H9 (cell line): ENCODE measurements around the gene TEAD2. TPM values are rescaled to one million over a fixed set of nuclear protein-coding genes. Genes with fewer than 3 reads are reported as not detected.
A peak's percentile ranks its signal among the peaks of the same experiment; 100 is the strongest.

Experiments
- DNase-seq: peaks from one replicate; pipeline ENCODE4 v3.0.0-alpha.2; 2017
- H2AFZ ChIP-seq: one replicate; pipeline ENCODE4 v1.6.1; 2013; ENCODE audit warnings: mild to moderate bottlenecking, low read length, control low read depth, moderate library complexity
- H2AK5ac ChIP-seq: 2 replicates; pipeline ENCODE4 v1.6.1; 2013; ENCODE audit warnings: low read length, control low read depth, mixed read lengths; ENCODE audit not compliant: insufficient read length
- H2BK120ac ChIP-seq: one replicate; pipeline ENCODE4 v1.6.1; 2013; ENCODE audit warnings: low read depth, mild to moderate bottlenecking, low read length, control low read depth, inconsistent platforms; ENCODE audit not compliant: poor library complexity, severe bottlenecking
- H2BK12ac ChIP-seq: 2 replicates; pipeline ENCODE4 v1.6.1; 2013; ENCODE audit warnings: low read length, control low read depth, mixed read lengths, low read depth; ENCODE audit not compliant: insufficient read length
- H2BK15ac ChIP-seq: 2 replicates; pipeline ENCODE4 v1.6.1; 2013; ENCODE audit warnings: low read depth, low read length, control low read depth
- H2BK20ac ChIP-seq: one replicate; pipeline ENCODE4 v1.6.1; 2013; ENCODE audit warnings: low read depth, mild to moderate bottlenecking, low read length, control low read depth, inconsistent platforms; ENCODE audit not compliant: poor library complexity, severe bottlenecking
- H2BK5ac ChIP-seq: 2 replicates; pipeline ENCODE4 v1.6.1; 2013; ENCODE audit warnings: low read length, control low read depth, mixed read lengths; ENCODE audit not compliant: insufficient read length
- H3K14ac ChIP-seq: 2 replicates; pipeline ENCODE4 v1.6.1; 2013; ENCODE audit warnings: low read length, control low read depth; ENCODE audit not compliant: insufficient read depth
- H3K18ac ChIP-seq: 2 replicates; pipeline ENCODE4 v1.6.1; 2013; ENCODE audit warnings: low read depth, mild to moderate bottlenecking, mixed read lengths, low read length, control low read depth; ENCODE audit not compliant: insufficient read length
- H3K23ac ChIP-seq: 2 replicates; pipeline ENCODE4 v1.6.1; 2013; ENCODE audit warnings: low read length, control low read depth, mixed read lengths, low read depth; ENCODE audit not compliant: insufficient read length
- H3K23me2 ChIP-seq: 2 replicates; pipeline ENCODE4 v1.6.1; 2013; ENCODE audit warnings: low read depth, mild to moderate bottlenecking, mixed read lengths, low read length, control low read depth; ENCODE audit not compliant: insufficient read length, poor library complexity, severe bottlenecking
- H3K27ac ChIP-seq: 2 replicates; pipeline ENCODE4 v1.5.1; 2013; ENCODE audit warnings: low read length, control low read depth, mixed read lengths, low read depth; ENCODE audit not compliant: insufficient read length
- H3K27me3 ChIP-seq: 2 replicates; pipeline ENCODE4 v1.6.1; 2013; ENCODE audit warnings: low read length, control low read depth, inconsistent platforms; ENCODE audit not compliant: insufficient read depth
- H3K4ac ChIP-seq: 2 replicates; pipeline ENCODE4 v1.6.1; 2013; ENCODE audit warnings: low read depth, mild to moderate bottlenecking, control low read depth, inconsistent platforms, low read length, moderate library complexity
- H3K4me1 ChIP-seq: 2 replicates; pipeline ENCODE4 v1.6.1; 2013; ENCODE audit warnings: low read length, control low read depth, inconsistent platforms; ENCODE audit not compliant: insufficient read depth
- H3K4me2 ChIP-seq: 2 replicates; pipeline ENCODE4 v1.6.1; 2013; ENCODE audit warnings: low read length, control low read depth, mixed read lengths; ENCODE audit not compliant: insufficient read length, insufficient read depth
- H3K56ac ChIP-seq: 2 replicates; pipeline ENCODE4 v1.6.1; 2013; ENCODE audit warnings: low read depth, mild to moderate bottlenecking, mixed read lengths, low read length, control low read depth; ENCODE audit not compliant: insufficient read length
- H3K79me1 ChIP-seq: 2 replicates; pipeline ENCODE4 v1.6.1; 2013; ENCODE audit warnings: low read depth, mild to moderate bottlenecking, moderate library complexity, low read length, control low read depth, inconsistent platforms; ENCODE audit not compliant: insufficient read depth, poor library complexity, severe bottlenecking
- H3K79me2 ChIP-seq: 2 replicates; pipeline ENCODE4 v1.6.1; 2013; ENCODE audit warnings: low read length, control low read depth, inconsistent platforms; ENCODE audit not compliant: insufficient read depth
- H3K9ac ChIP-seq: 2 replicates; pipeline ENCODE4 v1.6.1; 2013; ENCODE audit warnings: low read length, control low read depth, mixed read lengths; ENCODE audit not compliant: insufficient read length; ENCODE audit errors: extremely low read depth
- H3K9me3 ChIP-seq: one replicate; pipeline ENCODE4 v1.6.1; 2013; ENCODE audit warnings: low read depth, low read length, inconsistent platforms; ENCODE audit not compliant: control insufficient read depth
- H3T11ph ChIP-seq: one replicate; pipeline ENCODE4 v1.6.1; 2013; ENCODE audit warnings: mild to moderate bottlenecking, low read length, control low read depth, inconsistent platforms
- H4K20me1 ChIP-seq: one replicate; pipeline ENCODE4 v1.6.1; 2013; ENCODE audit not compliant: control insufficient read depth, insufficient read length, insufficient read depth
- H4K5ac ChIP-seq: 2 replicates; pipeline ENCODE4 v1.6.1; 2013; ENCODE audit warnings: low read depth, mild to moderate bottlenecking, mixed read lengths, low read length, control low read depth; ENCODE audit not compliant: insufficient read length
- H4K8ac ChIP-seq: replicated peaks from 2 replicates; pipeline ENCODE4 v1.6.1; 2013; ENCODE audit warnings: low read length, control low read depth, mixed read lengths, low read depth; ENCODE audit not compliant: insufficient read length
- H4K91ac ChIP-seq: 2 replicates; pipeline ENCODE4 v1.6.1; 2013; ENCODE audit warnings: low read depth, mild to moderate bottlenecking, moderate library complexity, mixed read lengths, low read length, control low read depth; ENCODE audit not compliant: insufficient read length
- H3K27ac Mint-ChIP-seq, 3 experiments: 2 replicates in 2 of 3; 3 replicates in 1 of 3; pipeline ENCODE4 v1.8.0; 2020 to 2021; ENCODE audit warnings: mixed read lengths in 3 of 3, mild to moderate bottlenecking in 1 of 3, moderate library complexity in 1 of 3
- H3K27me3 Mint-ChIP-seq: 2 replicates; pipeline ENCODE4 v1.8.0; 2021; ENCODE audit warnings: low read depth, mild to moderate bottlenecking, moderate library complexity, mixed read lengths
- H3K36me3 Mint-ChIP-seq, 3 experiments: 2 replicates in 2 of 3; 3 replicates in 1 of 3; pipeline ENCODE4 v1.8.0; 2020 to 2021; ENCODE audit warnings: low read depth in 3 of 3, mixed read lengths in 3 of 3; ENCODE audit not compliant: insufficient read depth in 1 of 3
- H3K4me1 Mint-ChIP-seq, 2 experiments: 2 replicates each; pipeline ENCODE4 v1.8.0; 2020; ENCODE audit warnings: mixed read lengths in 2 of 2
- H3K4me3 Mint-ChIP-seq, 2 experiments: 2 replicates in 1 of 2; 3 replicates in 1 of 2; pipeline ENCODE4 v1.8.0; 2020 to 2021; ENCODE audit warnings: mild to moderate bottlenecking in 2 of 2, mixed read lengths in 2 of 2, moderate library complexity in 1 of 2
- H3K9me3 Mint-ChIP-seq, 2 experiments: 2 replicates in 1 of 2; 3 replicates in 1 of 2; pipeline ENCODE4 v1.8.0; 2020; ENCODE audit warnings: mild to moderate bottlenecking in 2 of 2, mixed read lengths in 2 of 2, moderate library complexity in 1 of 2
- CTCF ChIP-seq: fragments of 200-600 bp; sonication (generic); conservative IDR thresholded peaks from 3 replicates; pipeline ENCODE4 v1.8.0; 2021; ENCODE audit warnings: antibody characterized with exemption, mild to moderate bottlenecking
- WGBS: extraction: QIAGEN DNeasy Blood & Tissue Kit; methylation state at CpG from one replicate; pipeline ENCODE4 v1.1.7; 2013; ENCODE audit warnings: missing lambda C conversion rate, low lambda C conversion rate, mixed read lengths; ENCODE audit not compliant: insufficient read length; ENCODE audit errors: extremely low coverage; 5-methylcytosine and 5-hydroxymethylcytosine counted together
- total RNA-seq: library from RNA; stranded (reverse); gene quantifications from 2 replicates; pipeline ENCODE4 v1.2.1, GENCODE V29; 2021

TEAD2 gene
- total RNA-seq, 1 experiment from 2014 or later: 126 TPM

- H3K79me1 ChIP-seq: no peaks in the 10 kb centered on the region
- no peak overlapping the region for H2BK15ac ChIP-seq
- Mint-ChIP-seq H3K9me3 (peaks cover 2 to 5% of the 10 kb centered on the region in 2 experiments; a peak in 1 of 5 replicates), H3K36me3 (peaks cover 3 to 37% (median 11%) of the 10 kb centered on the region in 3 experiments; a peak in 5 of 7 replicates), H3K4me1 (peaks cover 4 to 6% of the 10 kb centered on the region in 2 experiments; a peak in 3 of 4 replicates), H3K27me3 (no peaks in the 10 kb centered on the region; the same call in none of the 2 replicates), H3K27ac (no peak overlapping the region), H3K4me3 (no peak overlapping the region)
- H3K4me2 ChIP-seq: no peak overlapping the region
- H3K4me1 ChIP-seq: no peaks in the 10 kb centered on the region
- no peaks in the 10 kb centered on the region for H3K23me2 ChIP-seq
- no peak overlapping the region for H3K14ac ChIP-seq
- no peak overlapping the region for H2BK5ac ChIP-seq
- H3K27ac ChIP-seq: no peak overlapping the region
- H3K23ac ChIP-seq: no peak overlapping the region
- H2BK120ac ChIP-seq: no peak overlapping the region
- no peaks in the 10 kb centered on the region for H3K79me2 ChIP-seq
- WGBS: no CpG with 5 or more reads among the region's 2 CpGs
- no peak overlapping the region for H4K91ac ChIP-seq
- DNase-seq: peak; percentile 51
- no peak overlapping the region for H3K9ac ChIP-seq
- no peaks in the 10 kb centered on the region for H4K20me1 ChIP-seq
- H4K8ac ChIP-seq: no peak overlapping the region
- H2AFZ ChIP-seq: no peak overlapping the region
- no peaks in the 10 kb centered on the region for H3K27me3 ChIP-seq
- no peak overlapping the region for H3K56ac ChIP-seq
- no peak overlapping the region for H3T11ph ChIP-seq
- no peak overlapping the region for H2BK20ac ChIP-seq
- H2BK12ac ChIP-seq: no peak overlapping the region
- no peak overlapping the region for H3K18ac ChIP-seq
- H4K5ac ChIP-seq: no peak overlapping the region
- TF ChIP-seq CTCF: peak; percentile 80
- no peaks in the 10 kb centered on the region for H3K9me3 ChIP-seq
- H3K4ac ChIP-seq: no peak overlapping the region
- no peak overlapping the region for H2AK5ac ChIP-seq
These were observed 34.2 kb downstream of the TEAD2 start for GRCh38 chr19:49327878-49328544.
